SJCRH30 (cell line): ENCODE data around the gene FLT1. TPM values are rescaled to one million over a fixed set of nuclear protein-coding genes. Genes with fewer than 3 reads are reported as not detected.

ENCODE experiments used
- DNase-seq, 2 experiments: peaks; one replicate each; pipeline ENCODE4 v3.0.0-alpha.2; 2015 to 2020
- H3K27ac ChIP-seq: fragments of 250-450 bp; sonication (Bioruptor Pico); 2 replicates; pipeline ENCODE4 v1.5.1; 2020; ENCODE audit warnings: mild to moderate bottlenecking, moderate library complexity
- H3K27me3 ChIP-seq: fragments of 250-450 bp; sonication (Bioruptor Pico); 2 replicates; pipeline ENCODE4 v1.5.1; 2020; ENCODE audit warnings: mild to moderate bottlenecking, moderate library complexity
- H3K36me3 ChIP-seq: fragments of 250-450 bp; sonication (Bioruptor Pico); 2 replicates; pipeline ENCODE4 v1.5.1; 2020; ENCODE audit warnings: mild to moderate bottlenecking, moderate library complexity
- H3K4me1 ChIP-seq: fragments of 250-450 bp; sonication (Bioruptor Pico); 2 replicates; pipeline ENCODE4 v1.5.1; 2020; ENCODE audit warnings: mild to moderate bottlenecking, moderate library complexity
- H3K4me3 ChIP-seq: fragments of 250-450 bp; sonication (Bioruptor Pico); 2 replicates; pipeline ENCODE4 v1.5.1; 2020; ENCODE audit warnings: mild to moderate bottlenecking, moderate library complexity
- H3K9me3 ChIP-seq: fragments of 250-450 bp; sonication (Bioruptor Pico); replicated peaks from 2 replicates; pipeline ENCODE4 v1.5.1; 2020; ENCODE audit warnings: mild to moderate bottlenecking, moderate library complexity
- total RNA-seq: library from RNA; depleted of rRNA; stranded (reverse); fragments of >200 nt; shearing (Covaris generic); gene quantifications from 2 replicates; pipeline ENCODE4 v1.2.3, GENCODE V29; 2014

Gene FLT1
- total RNA-seq, 1 experiment from 2014 or later, result 0.36 TPM

- Histone ChIP-seq H3K36me3 (no peaks in the 10 kb centered on the region), H3K9me3 (no peaks in the 10 kb centered on the region), H3K27me3 (peaks cover 4% of the 10 kb centered on the region; the same call in 1 of the 2 replicates), H3K4me3 (no peak overlapping the region), H3K27ac (no peak overlapping the region), H3K4me1 (peaks cover 27% of the 10 kb centered on the region)
- no peak for DNase-seq
Observed at GRCh38 chr13:28485996-28486543, 8.9 kb downstream of the FLT1 start.

DNA sequence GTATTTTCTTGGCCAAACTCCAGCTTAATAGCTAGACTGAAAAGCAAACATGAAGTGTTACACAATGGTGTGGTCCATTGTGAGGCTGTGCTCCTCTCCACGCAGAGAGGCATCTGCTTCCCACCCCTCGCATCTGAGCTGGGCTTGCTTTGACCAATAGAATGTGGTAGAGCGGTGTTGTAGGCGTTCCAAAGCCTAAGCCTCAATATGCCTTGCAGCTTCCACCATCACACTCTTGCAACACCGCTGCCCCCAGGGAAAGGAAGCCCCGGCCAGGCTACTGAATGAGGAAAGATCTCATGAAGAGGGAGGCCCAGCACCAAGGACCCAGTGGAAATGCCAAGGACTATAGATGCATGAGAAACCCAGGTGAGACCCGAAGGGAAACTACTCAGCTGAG, 9.4 kb downstream of the FLT1 start:
- no peak for DNase-seq
- Histone ChIP-seq H3K4me1 (peaks cover 22% of the 10 kb centered on the region), H3K9me3 (no peaks in the 10 kb centered on the region)

GRCh38 chr13:28485097-28485496, 9.8 kb downstream of the FLT1 start:
- Histone ChIP-seq H3K4me3 (no peak overlapping the region), H3K27ac (no peak overlapping the region), H3K36me3 (no peaks in the 10 kb centered on the region), H3K9me3 (no peaks in the 10 kb centered on the region), H3K27me3 (peaks cover 4% of the 10 kb centered on the region; the same call in 1 of the 2 replicates), H3K4me1 (peaks cover 17% of the 10 kb centered on the region)
- no peak for DNase-seq

More for the DNA sequence above, 9.4 kb downstream of the FLT1 start:
- H3K4me3 ChIP-seq, result no peak overlapping the region
- H3K27ac ChIP-seq, result no peak overlapping the region
- no peaks in the 10 kb centered on the region for H3K36me3 ChIP-seq
- peaks cover 4% of the 10 kb centered on the region; the same call in 1 of the 2 replicates for H3K27me3 ChIP-seq

DNA sequence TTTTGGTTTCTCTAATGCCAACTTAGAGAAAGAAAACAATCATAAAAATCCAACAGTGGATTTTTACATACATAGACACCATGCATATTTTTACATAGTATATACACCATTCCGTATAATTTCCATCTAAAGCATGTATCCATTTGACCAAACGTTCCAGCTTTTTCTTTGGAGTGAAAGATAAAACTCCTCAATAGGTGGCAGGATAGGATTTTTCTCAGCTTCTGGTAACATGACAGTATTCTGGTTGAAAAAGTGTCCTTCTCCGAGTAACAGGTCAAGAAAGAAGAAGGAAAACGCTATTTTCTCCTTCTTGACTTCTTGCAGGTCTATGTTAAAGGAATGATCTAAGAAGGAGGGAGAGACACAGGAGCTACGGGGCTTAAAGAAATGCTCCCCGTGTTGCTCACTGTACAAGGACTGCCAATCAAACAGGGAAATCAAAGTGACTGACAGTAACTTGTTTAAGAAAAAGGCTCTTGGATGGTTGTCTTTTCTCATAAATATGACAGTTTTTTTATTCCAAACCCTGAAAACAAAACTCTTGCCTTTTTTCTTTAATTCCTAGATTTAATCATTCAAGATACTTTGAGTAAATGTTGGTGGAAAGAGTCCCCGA, 11.5 kb downstream of the FLT1 start:
- Histone ChIP-seq H3K4me3 (no peak overlapping the region), H3K4me1 (peaks cover under 1% of the 10 kb centered on the region; the same call in 1 of the 2 replicates), H3K27ac (no peak overlapping the region), H3K27me3 (peaks cover 4% of the 10 kb centered on the region; the same call in 1 of the 2 replicates), H3K9me3 (no peaks in the 10 kb centered on the region), H3K36me3 (no peaks in the 10 kb centered on the region)
- DNase-seq, result no peak

- peaks cover 10% of the 10 kb centered on the region for H3K4me1 ChIP-seq
- DNase-seq, result no peak
- no peak overlapping the region for H3K27ac ChIP-seq
- no peaks in the 10 kb centered on the region for H3K9me3 ChIP-seq
- no peak overlapping the region for H3K4me3 ChIP-seq
- H3K27me3 ChIP-seq, result peaks cover 4% of the 10 kb centered on the region; the same call in 1 of the 2 replicates
- H3K36me3 ChIP-seq, result no peaks in the 10 kb centered on the region
Observed at GRCh38 chr13:28479005-28479404, 15.9 kb downstream of the FLT1 start.

DNA sequence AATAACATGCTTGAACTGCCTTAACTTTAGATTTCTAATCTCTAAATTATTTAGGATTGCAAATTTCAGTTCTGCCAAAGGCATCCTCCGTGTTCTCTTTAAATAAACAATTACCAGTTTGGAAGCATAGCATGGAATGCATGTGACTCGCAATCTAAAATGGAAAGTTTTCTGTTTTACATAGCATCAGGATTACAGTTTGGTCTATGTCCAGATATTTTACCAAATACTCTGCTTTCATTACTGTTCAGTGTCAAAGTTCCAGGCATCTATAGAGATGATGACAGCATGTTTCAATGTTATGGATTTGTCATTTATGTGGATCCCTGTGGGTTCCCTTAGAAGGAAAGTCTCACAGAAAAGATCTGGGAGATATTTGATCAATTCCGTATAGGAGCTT, 16.8 kb downstream of the FLT1 start:
- no peaks in the 10 kb centered on the region for H3K9me3 ChIP-seq
- no peaks in the 10 kb centered on the region for H3K27me3 ChIP-seq
- no peak overlapping the region for H3K4me3 ChIP-seq

DNA sequence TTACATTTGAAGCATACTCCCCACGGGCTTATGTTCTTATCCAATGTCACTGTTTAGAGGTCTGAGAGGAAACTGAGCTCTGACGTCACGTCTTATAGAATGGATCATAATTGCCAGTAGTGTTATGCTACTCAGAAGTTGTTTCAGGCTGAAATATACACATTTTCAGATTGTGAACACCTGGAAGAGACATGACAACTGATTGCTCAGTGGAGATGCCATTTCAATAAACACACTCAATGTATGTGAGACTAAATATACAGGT, 17.3 kb downstream of the FLT1 start:
- H3K27ac ChIP-seq, result no peak overlapping the region
- DNase-seq, result no peak
- H3K4me3 ChIP-seq, result no peak overlapping the region
- peaks cover 10% of the 10 kb centered on the region for H3K4me1 ChIP-seq
- H3K27me3 ChIP-seq, result no peaks in the 10 kb centered on the region
- no peaks in the 10 kb centered on the region for H3K9me3 ChIP-seq
- no peaks in the 10 kb centered on the region for H3K36me3 ChIP-seq

More for the DNA sequence above, 16.8 kb downstream of the FLT1 start:
- no peak for DNase-seq
- H3K27ac ChIP-seq, result no peak overlapping the region
- H3K36me3 ChIP-seq, result no peaks in the 10 kb centered on the region
- H3K4me1 ChIP-seq, result peaks cover 10% of the 10 kb centered on the region

DNA sequence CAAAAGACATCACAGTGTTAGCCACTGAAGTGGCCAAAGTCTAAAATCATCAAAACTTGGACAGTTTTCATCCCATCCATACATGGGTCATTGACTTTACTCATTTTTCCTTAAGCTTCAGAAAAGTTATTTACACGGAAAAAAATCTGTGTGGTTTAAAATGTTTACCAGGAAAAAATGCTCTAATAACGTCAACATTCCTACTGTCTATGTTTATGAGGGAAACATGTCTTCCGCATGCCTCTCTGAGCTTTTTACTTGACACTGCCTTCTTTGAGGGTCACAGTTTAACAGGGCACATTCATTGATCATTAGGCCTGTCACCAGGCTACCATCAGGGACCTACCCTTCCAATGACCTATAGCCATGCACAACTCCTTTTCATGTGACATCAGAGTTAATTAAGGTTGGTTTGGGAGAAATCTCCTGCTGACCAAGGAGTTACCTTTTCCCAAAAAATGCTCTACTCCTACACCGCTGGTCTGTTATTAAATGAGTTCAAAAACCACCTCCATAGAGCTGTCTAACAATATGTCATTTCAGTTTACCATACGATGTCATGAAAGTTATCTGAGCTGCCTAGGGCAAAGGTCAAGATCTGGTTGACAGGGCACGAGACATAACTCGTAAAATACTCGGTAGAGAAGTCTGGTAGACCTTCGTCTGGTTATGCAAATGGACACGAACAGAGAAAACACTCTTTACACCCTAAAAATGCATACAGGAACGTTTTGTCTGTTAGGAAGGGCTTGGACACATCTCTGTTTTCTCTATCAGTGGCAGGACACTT, 17.8 kb downstream of the FLT1 start:
- Histone ChIP-seq H3K27ac (no peak overlapping the region), H3K4me3 (no peak overlapping the region), H3K4me1 (peaks cover 10% of the 10 kb centered on the region), H3K27me3 (no peaks in the 10 kb centered on the region), H3K36me3 (no peaks in the 10 kb centered on the region), H3K9me3 (no peaks in the 10 kb centered on the region)
- no peak for DNase-seq

DNA sequence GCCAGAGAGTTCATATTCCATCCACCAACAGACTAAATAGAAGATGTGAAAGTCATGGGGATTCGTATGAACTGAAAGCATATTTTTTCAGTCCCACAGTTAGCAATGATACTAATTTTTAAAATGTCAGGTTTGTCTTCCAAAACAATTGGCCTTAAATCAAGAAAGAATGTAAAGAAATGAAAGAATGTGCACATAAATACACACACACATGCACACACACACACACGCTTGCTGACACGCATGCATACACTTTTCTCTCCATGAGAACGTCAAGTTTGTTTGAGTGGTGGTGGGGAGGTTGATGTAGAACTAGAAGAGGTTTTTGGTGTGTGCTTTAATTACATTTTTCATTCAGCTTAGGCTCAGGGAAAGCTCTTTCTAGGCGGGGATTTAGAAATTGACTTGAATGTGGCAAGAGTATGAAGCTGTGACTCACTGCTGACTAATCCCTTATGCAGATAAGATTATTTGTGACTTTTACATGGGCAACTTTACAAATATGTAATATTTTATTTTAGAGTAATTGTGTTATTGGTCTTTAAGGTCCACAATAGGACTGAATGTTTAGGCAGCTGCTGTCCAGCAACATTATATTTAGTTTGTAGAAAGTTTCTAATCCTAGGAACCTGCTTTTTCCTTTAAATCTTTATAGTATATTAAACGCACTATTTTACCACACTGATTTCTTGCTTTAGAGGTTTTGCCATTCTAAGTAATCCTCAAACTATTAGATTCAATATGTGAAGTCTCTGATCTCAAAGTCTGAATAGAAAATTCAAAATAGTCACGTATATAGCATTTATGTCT, 18.8 kb downstream of the FLT1 start:
- Histone ChIP-seq H3K4me1 (peaks cover 10% of the 10 kb centered on the region), H3K27me3 (no peaks in the 10 kb centered on the region), H3K4me3 (no peak overlapping the region), H3K9me3 (no peaks in the 10 kb centered on the region), H3K27ac (no peak overlapping the region), H3K36me3 (no peaks in the 10 kb centered on the region)
- DNase-seq, result no peak

GRCh38 chr13:28474491-28475134, 20.3 kb downstream of the FLT1 start:
- Histone ChIP-seq H3K27me3 (no peaks in the 10 kb centered on the region), H3K27ac (no peak overlapping the region), H3K9me3 (no peaks in the 10 kb centered on the region), H3K4me3 (no peak overlapping the region), H3K36me3 (no peaks in the 10 kb centered on the region), H3K4me1 (peaks cover 10% of the 10 kb centered on the region)
- DNase-seq, result no peak

DNA sequence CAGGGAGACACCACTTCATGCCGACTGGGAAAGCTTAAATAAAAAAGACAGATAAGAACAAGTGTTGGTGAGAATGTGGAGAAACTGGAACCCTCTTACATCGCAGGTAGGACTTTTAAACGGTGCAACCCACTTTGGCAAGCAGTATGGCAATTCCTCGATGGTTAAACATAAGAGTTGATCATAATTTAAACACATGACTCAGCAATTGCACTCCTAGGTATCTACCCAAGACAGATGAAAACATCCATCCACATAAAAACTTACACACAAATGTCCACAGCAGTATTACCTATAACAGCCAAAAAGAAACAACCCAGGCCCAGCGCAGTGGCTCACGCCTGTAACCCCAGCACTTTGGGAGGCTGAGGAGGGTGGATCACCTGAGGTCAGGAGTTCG, 21.9 kb downstream of the FLT1 start:
- Histone ChIP-seq H3K4me1 (peaks cover 10% of the 10 kb centered on the region), H3K27ac (no peak overlapping the region), H3K4me3 (no peak overlapping the region), H3K36me3 (no peaks in the 10 kb centered on the region), H3K9me3 (no peaks in the 10 kb centered on the region), H3K27me3 (no peaks in the 10 kb centered on the region)
- DNase-seq, result no peak

- H3K4me1 ChIP-seq, result peaks cover 10% of the 10 kb centered on the region
- H3K27me3 ChIP-seq, result no peaks in the 10 kb centered on the region
- DNase-seq, result no peak
- no peak overlapping the region for H3K4me3 ChIP-seq
- H3K36me3 ChIP-seq, result no peaks in the 10 kb centered on the region
- H3K27ac ChIP-seq, result no peak overlapping the region
- no peaks in the 10 kb centered on the region for H3K9me3 ChIP-seq
Observed at GRCh38 chr13:28471421-28471820, 23.5 kb downstream of the FLT1 start.

- Histone ChIP-seq H3K36me3 (no peaks in the 10 kb centered on the region), H3K9me3 (no peaks in the 10 kb centered on the region), H3K4me3 (no peak overlapping the region), H3K4me1 (peaks cover 3% of the 10 kb centered on the region; the same call in 1 of the 2 replicates), H3K27ac (no peak overlapping the region), H3K27me3 (no peaks in the 10 kb centered on the region)
- no peak for DNase-seq
Observed at GRCh38 chr13:28470296-28470695, 24.6 kb downstream of the FLT1 start.

GRCh38 chr13:28469316-28469715, 25.6 kb downstream of the FLT1 start:
- no peaks in the 10 kb centered on the region for H3K4me1 ChIP-seq
- no peak overlapping the region for H3K4me3 ChIP-seq
- DNase-seq, result no peak
- no peaks in the 10 kb centered on the region for H3K9me3 ChIP-seq
- H3K36me3 ChIP-seq, result no peaks in the 10 kb centered on the region
- 0 out of 2 replicates have a peak, but pooled peaks cover 2% of the 10 kb centered on the region for H3K27me3 ChIP-seq
- no peak overlapping the region for H3K27ac ChIP-seq
